Activated CD8-positive, alpha-beta memory T cell treated with anti-CD3 and anti-CD28 coated beads for 36 hours (primary cell): ENCODE data around the gene PKHD1. TPM values are rescaled to one million over a fixed set of nuclear protein-coding genes. Genes with fewer than 3 reads are reported as not detected.

ENCODE experiments used
- CTCF ChIA-PET: fragments of 350-600 bp; sonication (Branson Sonifier 250); formaldehyde crosslinking; loops from one replicate; lab custom pipeline; 2021; ENCODE audit warnings: antibody characterized with exemption; lab: Charles Lee
- POLR2A ChIA-PET: fragments of 350-600 bp; sonication (Branson Sonifier 250); formaldehyde crosslinking; loops from one replicate; lab custom pipeline; 2021; ENCODE audit warnings: antibody characterized with exemption; lab: Charles Lee
- total RNA-seq, 2 experiments: library from RNA; stranded (reverse); gene quantifications; one replicate each; pipeline ENCODE4 v1.2.3, GENCODE V29; 2021

PKHD1 gene
- total RNA-seq, 2 experiments from 2014 or later, result not detected

DNA sequence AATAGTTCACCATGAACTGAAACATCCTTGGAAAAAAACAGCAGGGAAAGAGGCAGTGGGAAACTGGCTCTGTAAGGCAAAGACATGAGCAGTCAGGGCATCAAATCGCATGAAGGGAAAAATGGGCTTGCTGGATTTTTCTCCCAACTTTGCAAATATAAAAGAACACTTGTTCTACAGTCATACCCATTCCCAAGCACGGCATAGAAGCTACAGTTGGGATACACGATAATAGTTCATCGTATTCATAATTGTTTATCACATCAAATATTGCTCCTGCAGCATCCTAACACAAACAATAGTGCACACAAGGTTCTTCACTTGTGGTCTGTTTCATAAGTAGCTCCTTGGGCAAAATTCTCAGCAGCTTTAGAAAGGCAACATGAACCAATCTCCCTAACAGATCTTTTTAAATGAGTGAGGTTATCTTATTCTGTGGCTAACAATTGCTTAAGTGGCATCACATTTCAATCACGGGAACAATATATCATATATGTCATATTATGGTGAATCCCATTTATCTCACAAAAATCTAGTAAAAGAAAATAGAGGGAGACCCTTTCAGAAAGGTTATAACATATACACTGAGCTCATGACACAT lies 243.9 kb downstream of the PKHD1 start:
- ChIA-PET CTCF (no interaction called here), POLR2A (no interaction called here)

DNA sequence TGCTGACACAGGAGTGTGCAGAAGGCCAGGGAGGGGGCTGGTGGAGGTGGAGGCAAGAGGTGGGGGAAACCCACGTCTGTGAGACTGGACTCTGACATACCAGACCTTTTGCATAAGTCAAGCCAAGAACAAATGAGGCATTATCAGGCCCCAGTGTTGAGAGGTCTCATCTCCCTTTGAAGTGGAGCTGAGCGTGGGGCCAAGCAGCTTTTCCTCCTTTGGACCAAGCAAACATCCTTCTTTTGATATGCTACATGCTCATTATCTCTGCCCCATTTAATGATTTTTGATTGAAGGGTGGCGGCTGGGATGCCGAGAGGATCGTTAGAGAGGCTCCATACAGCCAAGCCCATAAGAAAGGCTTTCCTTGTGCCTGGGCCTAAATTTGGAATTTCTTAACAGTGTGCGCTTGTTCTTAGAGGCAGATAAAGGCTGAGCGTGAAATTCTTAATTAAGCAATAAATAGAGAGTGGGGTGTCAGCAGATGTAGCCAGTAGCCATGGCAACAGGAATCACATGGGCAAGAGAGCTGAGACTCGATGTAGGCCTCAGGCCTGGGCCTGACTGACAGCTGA lies 244.5 kb downstream of the PKHD1 start:
- POLR2A ChIA-PET, result no interaction called here
- CTCF ChIA-PET, result no interaction called here

DNA sequence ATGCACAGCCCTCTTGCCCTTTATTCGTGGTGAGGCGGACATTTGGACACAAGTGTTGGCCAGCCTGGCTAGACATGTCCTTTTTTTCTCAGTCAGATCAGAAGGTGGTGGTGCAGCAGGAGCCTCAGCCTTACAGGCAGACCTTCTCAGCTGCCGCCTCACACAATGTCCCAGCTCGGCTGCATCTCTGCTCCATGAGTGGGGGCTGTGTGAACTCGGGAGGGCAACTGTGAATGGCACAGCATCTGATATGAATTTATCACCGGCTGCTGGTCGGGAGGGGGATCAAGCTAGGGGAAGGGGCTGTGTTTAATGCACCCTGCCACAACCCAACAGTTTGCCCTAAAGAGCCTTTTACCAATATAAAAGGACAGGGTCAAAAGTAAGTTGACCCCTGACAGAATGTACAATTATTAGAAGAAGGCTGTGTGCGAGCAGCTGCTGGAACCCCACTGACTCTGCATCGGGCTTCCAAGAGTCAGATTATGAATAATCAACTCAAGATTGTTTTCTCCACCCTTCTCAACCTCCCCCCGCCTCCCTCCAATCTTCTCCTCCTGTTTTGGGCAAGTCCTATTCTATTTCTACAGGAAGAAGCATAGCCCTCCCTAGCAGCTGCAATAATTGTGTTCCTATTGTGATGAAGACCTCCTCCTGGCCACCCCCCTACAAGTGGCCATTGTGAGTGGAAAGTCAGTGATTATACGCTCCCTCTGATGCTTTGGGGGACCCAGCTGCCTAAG lies 245.2 kb downstream of the PKHD1 start:
- CTCF ChIA-PET, result no interaction called here
- POLR2A ChIA-PET, result no interaction called here

DNA sequence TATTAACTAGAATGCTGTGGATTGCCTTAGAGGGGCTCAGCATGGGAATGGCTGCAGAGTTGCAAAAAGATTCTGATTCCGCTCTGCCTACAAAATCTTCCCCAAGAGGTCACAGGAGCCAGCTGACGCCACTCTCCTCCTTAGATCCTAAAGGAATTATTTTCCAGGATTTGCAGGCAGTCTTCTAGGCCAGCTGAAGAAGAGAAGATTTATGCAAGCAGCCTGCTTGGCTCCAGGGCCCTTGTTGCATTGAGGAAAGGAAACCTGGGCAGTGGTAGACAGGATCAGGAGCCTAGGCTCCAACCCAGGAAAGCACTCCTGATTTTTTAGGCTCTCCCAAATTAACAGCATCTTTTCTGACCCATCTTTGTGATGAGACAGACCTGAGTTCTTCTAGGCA lies 245.8 kb downstream of the PKHD1 start:
- CTCF ChIA-PET, result no interaction called here

DNA sequence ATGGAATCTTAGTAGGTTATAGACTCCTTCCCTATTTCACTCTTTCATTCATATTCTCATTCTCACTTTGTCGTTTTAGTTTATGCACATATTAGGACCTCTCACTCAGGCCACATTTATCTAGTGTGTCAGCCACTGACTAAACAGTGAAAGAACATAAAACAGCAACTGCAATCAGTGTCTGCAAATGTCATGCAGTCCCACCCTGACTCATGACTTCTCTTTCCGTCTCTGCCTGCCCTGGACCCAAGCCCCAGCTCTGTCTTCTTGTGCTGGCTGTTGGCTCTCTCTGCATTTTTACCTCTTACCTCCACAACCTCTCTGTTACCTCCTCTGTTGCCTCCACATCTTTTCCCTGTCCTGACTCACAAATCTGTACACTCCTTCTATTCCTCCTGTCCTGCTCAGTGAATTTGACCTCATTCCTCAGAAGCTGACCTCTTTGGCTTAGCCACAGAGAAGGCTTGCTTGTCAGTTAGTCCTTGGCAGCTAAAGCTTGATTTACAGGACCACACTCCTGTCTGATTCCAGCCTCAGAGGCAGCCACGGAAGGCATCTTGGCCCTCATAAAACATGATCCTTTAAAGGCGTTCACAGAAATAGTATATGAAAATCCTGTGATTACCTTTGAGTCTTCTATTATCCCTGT lies 247.6 kb downstream of the PKHD1 start:
- POLR2A ChIA-PET, result no interaction called here
- CTCF ChIA-PET, result no interaction called here

More for the DNA sequence above, 245.8 kb downstream of the PKHD1 start:
- POLR2A ChIA-PET, result no interaction called here

DNA sequence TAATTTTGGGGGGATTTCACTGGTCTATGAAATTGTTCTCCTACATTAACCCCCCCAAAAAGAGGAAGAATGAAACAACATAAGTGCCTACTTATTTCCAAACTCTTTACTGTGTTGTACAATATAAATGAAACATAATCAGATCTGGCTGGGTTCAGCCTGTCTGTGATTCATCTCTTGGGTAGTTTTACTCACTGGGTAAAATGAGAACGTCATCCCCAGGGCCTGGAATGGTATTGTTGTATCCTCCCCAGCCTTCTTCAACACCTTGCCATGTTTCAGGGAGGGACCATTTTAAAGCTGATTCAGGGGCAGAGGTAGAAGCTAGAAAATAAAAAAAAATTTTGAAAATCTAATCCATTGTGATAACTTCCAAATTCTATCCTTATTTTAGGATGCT lies 256.7 kb downstream of the PKHD1 start:
- POLR2A ChIA-PET, result no interaction called here
- CTCF ChIA-PET, result no interaction called here

DNA sequence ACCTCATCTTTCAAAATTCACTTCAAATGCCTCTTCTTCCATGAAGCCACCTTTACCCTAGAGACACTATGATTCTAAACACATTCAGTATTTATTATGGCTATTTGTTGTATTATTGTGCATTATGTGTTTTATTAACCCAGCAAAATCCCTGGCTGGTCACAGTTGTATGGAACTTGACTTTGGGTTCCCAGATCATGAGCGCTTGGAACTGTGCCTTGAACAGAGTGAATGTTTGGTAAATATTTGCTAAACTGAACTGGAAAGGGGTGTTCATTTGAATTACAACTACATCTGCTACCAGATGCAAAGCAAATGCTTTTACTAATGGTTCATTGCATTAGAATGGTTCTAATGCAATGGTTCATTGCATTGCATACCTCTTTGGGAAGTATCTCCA lies 259.8 kb downstream of the PKHD1 start:
- CTCF ChIA-PET, result no interaction called here
- POLR2A ChIA-PET, result no interaction called here

DNA sequence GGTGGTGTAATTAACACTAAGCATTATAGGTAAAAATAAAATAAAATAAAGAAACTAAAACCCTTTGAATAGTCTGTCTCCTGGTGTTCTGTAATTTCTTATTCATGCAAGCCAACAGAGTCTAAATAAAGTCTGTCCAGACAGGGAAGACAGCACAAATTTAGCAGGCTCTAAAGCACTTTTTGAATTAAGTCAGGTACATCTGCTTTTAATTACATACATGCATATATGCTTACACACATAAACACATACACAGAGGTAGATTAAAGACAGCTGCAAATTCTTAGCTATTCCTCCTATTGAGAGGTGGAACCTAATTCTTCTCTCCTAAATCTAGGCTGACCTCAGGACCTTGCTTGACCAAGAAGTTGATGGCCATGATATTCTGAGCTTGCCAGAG lies 262.5 kb downstream of the PKHD1 start:
- POLR2A ChIA-PET, result no interaction called here
- CTCF ChIA-PET, result interaction anchor here (1.7 kb wide), 1 partner anchor 10 kb away, joined by 3 read pairs; no protein-coding TSS in a partner anchor

DNA sequence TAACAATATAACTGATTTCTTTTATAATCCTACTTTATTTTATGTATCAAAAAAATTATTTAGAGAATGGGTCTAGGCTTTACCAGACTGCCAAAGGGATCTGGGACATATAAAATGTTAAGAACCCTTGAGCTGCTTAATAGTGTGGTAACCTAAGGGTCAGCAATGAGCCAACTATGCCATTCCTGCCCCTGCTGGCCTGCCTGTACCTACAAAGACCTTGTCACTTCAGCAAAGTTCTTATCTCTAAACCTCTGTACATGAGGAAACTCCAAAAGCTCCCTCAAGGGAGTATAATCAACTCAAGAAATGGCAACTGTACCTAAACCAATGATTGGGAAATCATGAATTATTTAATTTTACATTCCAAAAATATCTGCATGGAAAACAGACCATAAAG lies 266.9 kb downstream of the PKHD1 start:
- ChIA-PET CTCF (no interaction called here), POLR2A (no interaction called here)

DNA sequence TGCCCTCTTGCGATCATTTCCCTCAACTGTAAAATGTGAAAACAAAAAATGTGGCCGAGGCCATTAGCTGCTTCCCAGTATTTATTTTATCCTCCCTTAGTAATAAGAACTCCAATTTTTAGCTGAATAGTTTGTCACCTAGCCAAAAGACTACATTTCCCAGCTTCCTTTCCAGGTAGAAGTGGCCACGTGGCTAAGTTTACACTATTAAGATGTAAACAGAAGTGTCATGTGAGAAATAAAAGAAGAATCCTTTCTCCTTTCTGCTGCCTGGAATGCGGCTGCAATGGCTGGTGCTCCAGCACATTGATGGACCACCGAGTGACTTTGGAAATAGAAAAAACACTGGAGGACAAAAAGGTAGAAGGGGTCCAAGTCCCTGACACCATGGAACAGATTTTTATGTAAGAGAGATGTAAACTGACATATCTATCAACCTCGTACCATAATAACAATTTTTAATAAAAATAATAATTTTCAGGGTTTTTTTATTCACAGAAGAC lies 268.8 kb downstream of the PKHD1 start:
- ChIA-PET CTCF (no interaction called here), POLR2A (no interaction called here)

DNA sequence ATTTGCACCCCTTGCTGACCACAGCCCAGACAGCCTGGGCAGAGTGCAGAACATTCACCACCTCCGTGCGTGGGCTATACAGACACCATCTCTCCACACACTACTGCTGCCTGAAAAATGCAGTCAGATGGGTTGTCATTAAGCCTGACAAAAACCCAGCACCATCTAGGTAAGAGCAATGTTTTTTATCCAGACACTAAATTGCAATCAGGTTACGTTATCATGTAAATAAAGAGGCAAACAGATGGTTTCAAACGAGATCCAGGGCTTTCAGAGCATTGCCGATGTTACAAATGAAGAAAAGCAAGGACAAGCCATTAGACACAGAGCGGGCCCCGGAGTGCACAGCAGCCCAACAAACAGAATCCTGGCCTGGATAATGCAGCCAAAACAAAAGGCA lies 269.6 kb downstream of the PKHD1 start:
- CTCF ChIA-PET, result no interaction called here
- POLR2A ChIA-PET, result no interaction called here

DNA sequence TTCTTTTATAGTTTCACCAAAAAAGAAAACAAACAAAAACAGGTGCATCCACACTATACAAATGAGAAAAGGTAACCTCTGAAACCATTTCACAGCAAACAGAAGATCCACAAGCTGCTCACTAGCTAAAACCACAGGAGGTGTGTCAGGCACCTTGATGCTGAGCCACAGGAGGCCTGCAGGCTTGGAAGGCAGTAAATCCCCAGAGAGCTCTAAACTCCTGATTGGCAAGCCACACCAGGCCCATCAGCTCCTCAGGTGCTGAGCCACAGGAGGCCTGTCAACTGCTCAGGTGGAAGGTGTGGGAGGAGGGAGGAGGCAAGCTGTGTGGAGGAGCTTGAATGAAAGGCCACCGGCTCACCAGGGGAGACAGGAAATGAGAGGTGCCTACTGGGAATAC lies 273.0 kb downstream of the PKHD1 start:
- ChIA-PET POLR2A (no interaction called here), CTCF (interaction anchor here (1.0 kb wide), 1 partner anchor 11 kb away, joined by 3 read pairs; no protein-coding TSS in a partner anchor)

DNA sequence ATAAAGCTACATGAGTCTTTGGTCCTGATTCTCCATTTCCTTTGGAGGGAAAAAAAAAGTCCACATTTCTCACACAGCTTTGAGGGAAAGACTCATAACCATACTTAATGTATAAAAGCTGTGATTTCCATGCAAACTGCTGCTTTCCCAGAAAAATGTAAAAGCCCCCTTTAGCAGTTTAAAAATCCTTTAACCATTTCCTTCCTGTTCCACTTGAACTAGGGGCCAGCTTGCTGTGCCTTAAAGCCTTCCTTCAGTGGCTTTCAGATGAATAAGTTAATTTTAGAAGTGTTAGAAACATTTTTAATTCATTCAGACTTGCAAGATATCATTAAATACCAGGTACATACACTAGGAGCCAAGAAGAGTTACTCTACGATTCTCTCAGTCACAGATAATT lies 273.5 kb downstream of the PKHD1 start:
- ChIA-PET POLR2A (no interaction called here), CTCF (interaction anchor here (1.0 kb wide), 1 partner anchor 12 kb away, joined by 3 read pairs; no protein-coding TSS in a partner anchor)

DNA sequence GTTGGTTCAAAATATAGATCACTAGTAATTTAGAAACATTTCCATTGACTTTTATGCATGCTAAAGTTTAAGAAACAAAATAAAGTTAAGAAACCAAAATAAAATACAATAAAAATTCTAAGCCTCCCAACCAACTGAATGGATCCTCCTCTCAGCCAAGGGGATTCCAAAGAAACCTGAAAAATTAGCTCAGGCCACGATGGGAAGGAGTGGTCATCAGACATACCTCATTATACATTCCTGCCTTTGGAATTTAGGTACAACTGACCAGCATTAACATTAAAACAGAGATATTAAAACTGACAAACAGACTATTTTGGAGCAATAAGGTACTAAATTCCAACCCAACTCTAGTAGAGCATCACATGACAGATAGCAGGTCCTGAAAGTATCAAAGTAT lies 275.2 kb downstream of the PKHD1 start:
- POLR2A ChIA-PET, result no interaction called here
- CTCF ChIA-PET, result no interaction called here

DNA sequence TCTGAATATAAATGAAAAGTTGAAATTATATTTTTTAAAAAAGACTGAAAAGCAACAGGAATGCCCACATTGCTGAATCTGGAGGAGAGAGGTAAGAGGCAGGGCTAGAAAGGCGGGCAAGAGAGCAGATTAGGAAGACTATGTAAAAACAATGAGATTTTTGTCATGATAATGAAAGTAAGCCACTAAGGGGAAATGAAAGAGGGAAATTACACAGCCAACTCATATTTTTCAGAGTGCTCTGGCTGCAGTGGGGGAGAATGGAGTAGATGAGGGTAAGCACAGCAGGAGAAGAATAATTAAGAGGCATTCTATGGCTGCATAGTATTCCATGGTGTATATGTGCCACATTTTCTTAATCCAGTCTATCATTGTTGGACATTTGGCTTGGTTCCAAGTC lies 281.9 kb downstream of the PKHD1 start:
- ChIA-PET CTCF (no interaction called here), POLR2A (no interaction called here)

DNA sequence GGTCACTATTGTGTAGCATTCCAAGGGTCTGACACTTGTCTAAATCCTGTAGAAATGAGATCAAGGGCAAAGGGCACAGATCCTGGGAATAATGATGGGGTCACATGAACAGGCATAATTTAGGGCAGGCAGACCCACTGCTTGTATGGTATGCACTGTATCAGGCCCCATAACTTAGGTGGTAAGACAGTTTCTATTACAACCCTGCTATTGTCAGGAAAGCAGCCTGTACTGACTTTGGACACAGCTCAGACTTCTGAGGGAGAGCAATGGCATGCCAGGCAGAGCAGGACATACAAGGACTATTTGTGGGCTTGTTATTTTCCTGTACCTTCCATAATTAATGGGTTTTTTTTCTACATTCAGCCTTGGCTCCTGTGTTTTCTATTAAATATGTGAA lies 286.8 kb downstream of the PKHD1 start:
- ChIA-PET POLR2A (no interaction called here), CTCF (no interaction called here)

DNA sequence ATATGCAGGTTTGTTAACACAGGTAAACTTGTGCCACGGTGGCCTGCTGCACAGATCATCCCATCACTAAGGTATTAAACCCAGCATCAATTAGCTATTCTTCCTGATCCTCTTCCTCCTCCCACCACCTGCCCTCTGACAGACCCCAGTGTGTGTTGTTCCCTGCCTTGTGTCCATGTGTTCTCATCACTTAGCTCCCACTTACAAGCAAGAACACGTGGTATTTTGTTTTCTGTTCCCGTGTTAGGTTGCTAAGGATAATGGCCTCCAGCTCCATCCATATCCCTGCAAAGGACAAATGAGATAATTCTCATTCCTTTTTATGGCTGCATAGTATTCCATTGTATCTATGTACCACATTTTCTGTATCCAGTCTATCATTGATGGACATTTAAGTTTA lies 294.0 kb downstream of the PKHD1 start:
- ChIA-PET CTCF (no interaction called here), POLR2A (no interaction called here)

DNA sequence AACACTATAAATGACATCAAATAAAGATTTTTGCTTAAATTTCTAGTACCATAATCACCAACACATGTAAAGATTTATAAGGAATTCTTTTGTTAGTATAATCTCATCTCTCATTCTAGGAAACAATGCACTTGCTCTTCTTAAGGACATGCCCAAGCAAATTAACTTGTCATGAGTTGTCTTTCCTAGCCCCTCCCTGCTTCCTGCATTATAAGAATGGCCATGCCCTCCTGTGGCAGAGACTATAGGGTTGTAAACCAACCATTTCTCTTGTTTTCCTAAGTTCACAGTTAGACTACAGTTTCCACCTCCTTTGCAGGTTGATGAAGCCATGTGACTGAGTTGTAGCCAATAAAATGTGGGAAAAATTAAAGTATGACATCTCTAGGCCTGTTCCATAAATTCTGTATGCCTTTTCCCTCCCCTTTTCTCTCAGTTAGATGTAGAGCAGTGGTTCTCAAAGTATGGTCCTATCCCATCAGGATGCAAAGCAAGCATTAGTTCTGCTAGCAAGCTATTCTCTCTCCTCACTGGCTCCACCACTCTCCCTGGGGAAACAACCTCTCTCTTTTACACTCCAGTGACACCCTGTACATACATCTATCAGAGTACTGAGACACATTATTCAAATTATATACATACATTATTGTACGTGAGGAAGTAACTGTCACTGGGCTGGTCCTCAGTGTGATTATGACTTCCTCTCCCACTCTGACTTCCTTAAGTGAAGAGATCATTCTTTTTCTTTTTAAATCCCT lies 295.0 kb downstream of the PKHD1 start:
- ChIA-PET POLR2A (no interaction called here), CTCF (no interaction called here)

DNA sequence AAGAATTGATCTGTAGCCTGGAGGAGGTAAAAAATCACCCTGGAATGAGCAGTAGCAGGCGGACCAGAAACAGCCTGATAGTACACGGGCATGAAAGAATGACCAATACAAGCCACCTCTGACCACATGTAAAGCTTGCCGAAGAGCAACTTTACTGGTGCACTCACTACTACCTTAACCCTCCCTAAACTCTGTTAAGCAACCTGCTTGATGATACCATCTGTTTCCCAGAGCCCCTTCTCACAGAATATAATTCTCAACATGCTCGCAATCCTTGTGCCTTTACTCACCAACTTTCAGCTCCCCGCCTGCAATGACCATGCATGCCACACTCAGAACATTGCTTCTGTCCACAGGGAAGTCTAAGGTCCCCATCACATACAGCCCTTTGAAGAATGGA lies 296.5 kb downstream of the PKHD1 start:
- POLR2A ChIA-PET, result no interaction called here
- CTCF ChIA-PET, result no interaction called here

DNA sequence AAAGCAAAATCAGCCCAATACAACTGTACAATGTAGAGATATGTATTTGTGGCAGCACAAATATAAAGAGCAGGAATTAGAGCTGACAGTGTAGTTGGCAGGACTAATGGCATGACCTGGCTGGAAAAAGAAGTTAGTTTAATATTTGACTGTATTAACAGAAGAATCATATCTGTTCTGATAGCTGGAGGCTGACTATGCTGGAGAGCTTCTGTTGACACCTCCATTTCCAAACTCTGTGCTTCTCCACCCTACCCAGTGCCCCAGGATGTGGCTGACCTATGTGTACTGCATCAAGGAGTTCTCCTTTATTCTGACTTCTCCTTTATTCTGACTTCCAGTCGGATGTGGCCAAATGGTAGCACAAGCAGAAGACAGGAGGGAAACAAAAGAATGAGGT lies 299.3 kb downstream of the PKHD1 start:
- ChIA-PET CTCF (no interaction called here), POLR2A (no interaction called here)
